Measurements from ENCODE around the gene PXN.
"Not testable (repeated sequence)": the region's sequence is repeated elsewhere in the genome, so short reads cannot be mapped to it uniquely, and the experiment has no call there.

PXN gene

DNA sequence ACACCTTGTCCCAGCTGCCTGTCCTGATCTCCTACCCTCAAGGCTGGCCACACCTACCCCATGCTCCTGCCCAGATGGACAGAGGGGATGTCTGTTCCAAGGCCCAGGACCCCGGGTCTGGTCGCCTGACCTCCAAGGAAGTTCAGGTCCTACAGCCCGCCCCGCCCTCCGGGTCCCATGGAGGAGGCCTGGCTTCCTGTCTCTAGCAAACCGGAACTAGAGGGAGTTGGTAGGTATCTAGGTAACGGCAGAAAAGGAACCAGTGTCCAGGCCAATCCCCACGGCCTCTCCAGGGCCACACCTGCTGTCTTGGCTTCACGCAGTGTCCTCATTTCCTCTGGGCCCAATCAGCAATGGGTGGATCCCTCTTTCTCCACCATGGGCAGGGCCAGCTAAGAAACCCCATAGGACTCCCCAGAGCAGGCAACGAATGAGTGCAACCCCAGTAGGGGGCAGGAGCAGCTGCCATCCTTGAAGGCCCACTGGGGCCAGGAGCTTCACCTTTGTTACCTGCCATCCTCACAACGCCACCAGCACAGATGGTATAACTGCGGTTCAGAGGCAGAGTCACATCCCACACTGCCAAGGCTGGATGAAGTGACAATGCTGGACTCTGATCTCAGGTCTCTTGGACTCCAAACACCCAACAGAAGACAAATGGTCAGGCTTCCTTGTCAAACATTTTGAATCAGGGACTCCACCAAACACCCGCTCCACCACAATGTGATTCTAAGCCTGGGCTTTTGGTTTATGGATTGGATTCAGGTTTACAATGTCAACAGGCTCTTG is 39.5 kb downstream of the PXN start:
- no peak for DNase-seq (ENCODE audit: low read depth)

- DNase-seq (ENCODE audit: low read depth) = no peak
Measured at GRCh38 chr12:120225200-120225558, 40.4 kb downstream of the PXN start.

DNA sequence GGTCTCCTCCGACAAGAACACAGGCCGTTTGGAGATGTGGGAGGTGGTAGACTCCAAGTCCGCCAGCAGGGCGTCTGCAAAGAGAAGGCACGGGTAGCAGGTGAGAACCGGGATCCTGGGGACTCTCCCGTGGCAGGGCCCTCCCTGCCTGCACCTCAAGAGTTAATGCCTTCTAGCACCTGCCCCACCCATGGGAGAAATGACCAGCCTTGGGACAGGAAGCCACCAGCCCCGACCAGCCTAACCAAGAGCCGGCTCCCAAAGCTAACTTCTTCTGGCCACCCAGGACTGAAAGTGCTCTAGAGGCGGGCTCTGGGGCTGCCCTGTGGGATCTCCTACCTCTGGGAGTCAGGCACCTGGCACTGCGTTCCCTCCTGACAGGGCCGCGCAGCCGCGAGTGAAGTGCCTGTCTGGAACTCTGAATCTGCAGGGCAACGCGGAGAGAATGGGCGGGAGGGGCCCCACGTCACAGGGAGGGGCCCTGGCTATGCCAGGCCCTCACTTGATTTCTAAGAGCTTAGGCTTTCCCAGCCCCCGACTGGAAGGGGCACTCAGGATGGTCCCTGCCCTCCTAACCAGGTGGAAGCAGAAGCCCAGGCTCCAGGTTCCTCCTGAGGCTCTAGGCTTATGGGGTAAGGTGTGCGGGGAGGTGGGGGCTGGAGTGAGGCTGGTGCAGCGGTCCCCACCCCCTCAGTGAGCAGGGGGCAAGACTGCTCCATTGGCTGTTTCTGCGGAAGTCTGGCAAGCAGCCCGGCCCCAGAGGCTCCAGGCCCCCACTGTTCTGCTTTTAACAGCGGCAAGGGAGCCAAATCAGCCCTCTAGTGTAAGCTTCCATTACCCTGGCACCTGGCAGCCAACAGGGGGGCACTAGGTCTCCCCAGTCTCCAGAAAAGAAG is 41.0 kb downstream of the PXN start:
- no peak for DNase-seq (ENCODE audit: low read depth)

DNA sequence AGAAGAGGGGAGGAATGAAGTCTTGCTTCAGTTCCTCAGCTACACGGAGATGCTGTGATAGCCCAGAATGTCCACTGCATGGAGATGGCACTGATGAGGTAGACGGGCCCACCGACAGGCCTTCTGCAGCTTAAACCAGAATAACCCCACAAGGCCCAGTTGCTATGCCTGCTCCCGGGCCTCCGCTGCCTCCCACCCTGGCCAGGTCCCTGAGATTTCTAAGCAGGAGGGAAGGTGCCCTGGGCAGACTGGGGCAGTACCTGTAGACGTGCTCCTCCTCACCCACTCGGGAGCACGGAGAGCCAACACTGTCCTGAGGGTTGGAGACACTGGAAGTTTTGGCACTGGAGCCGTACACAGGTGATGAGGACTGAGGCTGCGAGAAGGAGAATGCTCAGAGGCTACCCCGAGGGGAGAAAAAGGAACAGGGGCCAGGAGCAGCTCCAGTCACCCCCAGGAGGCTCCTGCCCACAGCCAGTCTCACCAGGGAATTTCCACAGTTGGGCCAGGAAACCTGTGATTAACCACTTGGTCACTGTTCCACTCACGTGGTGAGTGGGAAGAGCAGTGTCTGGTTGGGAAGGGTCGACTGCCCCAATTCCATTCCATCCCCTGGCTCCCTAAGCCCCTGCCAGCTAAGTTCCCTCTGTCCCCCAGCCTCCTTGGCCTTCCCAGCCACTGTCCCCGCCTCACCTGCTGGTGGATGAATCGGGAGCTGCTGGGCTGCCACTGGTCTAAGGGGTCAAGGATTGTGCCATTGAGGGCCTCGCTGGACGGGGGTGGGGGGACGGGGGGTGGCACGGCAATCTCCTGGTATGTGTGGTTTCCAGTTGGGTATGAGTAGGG is 41.8 kb downstream of the PXN start:
- no peak for DNase-seq (ENCODE audit: low read depth)

DNA sequence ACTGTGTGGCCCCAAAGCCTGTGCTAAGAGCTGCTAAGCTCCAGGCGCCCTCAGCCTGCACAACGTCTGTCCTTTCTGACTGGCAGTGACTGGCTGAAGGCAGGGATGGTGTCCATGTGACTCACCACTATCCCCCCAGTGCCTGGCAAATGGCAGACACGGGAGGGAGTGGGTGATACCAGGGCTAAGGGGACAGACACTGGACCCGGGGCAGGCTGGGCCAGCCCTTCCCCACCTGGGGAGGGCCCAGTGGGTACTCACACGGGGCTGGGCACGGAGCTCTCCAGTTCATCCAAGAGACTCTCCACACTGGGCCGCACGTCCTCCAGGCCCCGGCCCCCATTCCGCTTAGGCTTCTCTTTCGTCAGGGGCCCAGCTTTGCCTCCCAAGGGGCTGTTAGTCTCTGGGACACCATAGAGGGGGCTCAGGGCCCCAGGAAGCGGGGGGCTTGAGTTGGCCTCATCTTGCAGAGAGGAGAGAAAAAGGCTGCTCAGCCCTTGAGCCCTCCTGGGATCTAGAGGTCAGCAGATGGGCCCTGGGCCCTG is 43.2 kb downstream of the PXN start:
- DNase-seq (ENCODE audit: low read depth) = no peak

GRCh38 chr12:120221576-120221900 is 44.0 kb downstream of the PXN start:
- no peak for DNase-seq (ENCODE audit: low read depth)

- no peak for DNase-seq (ENCODE audit: low read depth)
Measured at GRCh38 chr12:120220838-120221575, 44.5 kb downstream of the PXN start.

DNA sequence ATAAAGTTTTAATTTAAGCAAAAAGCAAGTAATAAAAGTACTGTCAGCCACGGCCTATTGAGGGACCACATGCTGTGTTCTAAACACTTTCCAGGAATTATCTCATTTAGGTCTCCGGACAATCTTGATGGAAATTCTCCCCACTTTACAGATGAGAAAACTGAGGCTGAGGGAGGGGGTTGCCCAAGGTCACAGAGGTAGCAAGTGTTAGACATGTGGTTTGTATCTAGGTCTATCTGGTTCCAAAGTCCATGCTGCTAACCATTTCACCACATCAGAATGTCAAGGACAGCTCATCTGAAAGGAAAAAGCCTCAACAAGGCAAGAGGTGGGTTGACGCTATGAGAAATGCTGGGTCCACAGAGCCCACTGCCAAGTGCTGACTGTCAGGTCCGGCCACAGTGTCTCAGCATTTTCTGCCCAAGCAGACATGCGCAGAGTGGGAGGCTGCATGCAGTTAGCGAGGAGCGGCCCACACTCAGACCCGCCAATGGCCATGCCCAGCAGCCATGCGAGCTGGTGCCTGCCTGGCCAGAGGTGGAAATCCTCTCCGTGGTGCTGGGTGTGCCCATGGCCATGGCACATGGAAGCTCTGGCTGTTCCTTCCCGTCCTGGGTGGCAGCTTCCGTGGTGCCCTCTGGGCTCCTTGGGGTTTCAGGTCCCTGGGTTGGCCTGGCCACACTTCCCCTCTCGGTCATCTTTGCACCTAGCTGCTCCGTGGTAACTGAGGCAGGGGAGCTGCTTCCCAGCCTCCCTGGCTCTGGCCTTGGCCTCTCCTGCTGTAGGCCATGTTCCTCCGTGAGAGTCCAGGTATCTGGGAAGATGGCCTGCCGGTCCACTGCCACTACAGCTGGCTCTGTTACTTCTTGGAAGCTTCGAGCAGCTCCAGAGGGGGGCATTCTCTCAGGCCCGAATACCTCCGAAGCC is 46.6 kb downstream of the PXN start:
- DNase-seq (ENCODE audit: low read depth) = no peak

GRCh38 chr12:120216742-120217605 is 48.6 kb downstream of the PXN start:
- DNase-seq (ENCODE audit: low read depth) = no peak

- DNase-seq (ENCODE audit: low read depth) = no peak
Measured at GRCh38 chr12:120215766-120216735, 49.5 kb downstream of the PXN start.

GRCh38 chr12:120215357-120215735 is 50.2 kb downstream of the PXN start:
- no peak for DNase-seq (ENCODE audit: low read depth)

DNA sequence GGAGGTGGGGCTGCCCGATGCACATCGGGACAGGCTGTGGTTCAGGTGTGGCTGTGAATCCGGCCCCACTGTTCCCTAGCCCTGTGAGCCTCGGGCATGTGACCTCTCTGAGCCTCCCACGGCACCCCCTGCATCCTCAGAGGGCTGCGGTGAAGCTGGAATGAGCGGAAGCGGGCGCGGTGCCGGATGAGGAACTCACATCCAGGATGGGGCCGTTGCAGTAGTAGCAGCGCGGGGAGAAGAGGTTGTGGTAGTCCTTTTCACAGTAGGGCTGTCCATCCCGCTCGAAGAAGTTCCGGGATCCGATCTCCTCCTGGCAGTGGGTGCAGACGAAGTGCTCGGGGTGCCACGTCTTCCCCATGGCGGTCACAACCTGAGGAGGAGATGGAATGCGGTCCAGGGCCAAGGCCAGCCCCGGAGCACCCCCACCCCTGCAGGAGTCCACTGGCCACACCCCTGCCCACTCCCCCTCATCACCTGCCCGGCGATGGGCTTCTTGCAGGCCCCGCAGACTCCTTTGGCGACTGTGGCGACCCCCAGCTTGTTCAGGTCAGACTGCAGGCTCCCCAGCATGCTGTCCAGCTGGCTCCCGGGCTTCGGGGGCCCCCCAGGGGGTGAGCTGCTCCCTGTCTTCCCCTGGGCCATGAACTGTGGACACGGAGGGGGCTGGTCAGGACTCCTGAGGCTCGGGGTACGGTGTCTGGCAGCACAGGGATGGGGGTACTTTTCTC is 50.7 kb downstream of the PXN start:
- no peak for DNase-seq (ENCODE audit: low read depth)

DNA sequence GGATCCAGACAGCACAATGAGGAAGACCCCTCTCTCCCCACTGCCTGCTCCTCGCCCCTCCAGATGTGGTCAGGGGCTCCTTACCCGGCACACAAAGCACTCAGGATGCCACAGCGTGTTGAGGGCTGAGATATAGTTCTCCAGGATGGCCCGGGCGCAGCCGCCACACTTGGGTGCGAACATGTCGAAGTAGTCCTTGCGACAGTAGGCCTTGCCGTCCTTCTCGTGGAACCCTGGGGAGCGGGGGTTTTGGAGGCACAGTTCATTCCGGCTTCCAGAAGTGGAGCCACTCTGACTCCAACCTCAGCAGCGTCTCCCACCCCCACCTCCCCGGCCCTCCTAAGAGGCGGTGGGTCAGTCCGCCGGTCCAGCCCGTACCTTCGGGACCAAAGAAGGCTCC is 51.8 kb downstream of the PXN start:
- no peak for DNase-seq (ENCODE audit: low read depth)

- DNase-seq (ENCODE audit: low read depth) = not testable (repeated sequence)
Measured at GRCh38 chr12:120213182-120213581, 52.3 kb downstream of the PXN start.

GRCh38 chr12:120212301-120212700 is 53.2 kb downstream of the PXN start:
- DNase-seq (ENCODE audit: low read depth) = no peak

DNA sequence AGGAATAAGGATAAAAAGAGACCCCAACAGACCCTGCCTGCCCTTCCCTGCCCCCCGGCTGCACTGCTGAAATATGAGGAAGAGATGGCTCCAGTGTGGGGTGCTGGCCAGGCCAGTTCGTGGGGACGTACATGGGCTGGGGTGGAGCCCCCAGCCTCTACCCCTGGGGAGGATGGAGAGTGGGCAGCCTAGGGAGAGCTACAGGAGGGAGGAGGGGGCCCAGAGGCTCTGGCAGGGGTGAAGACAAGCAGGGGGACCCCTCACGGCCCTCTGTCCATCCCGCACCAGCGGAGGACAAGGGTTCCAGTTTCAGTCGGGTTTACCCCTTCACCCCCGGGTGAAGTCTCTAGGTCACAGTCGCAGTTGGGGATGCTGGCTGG is 53.6 kb downstream of the PXN start:
- no peak for DNase-seq (ENCODE audit: low read depth)

GRCh38 chr12:120211243-120211903 is 54.2 kb downstream of the PXN start:
- no peak for DNase-seq (ENCODE audit: low read depth)

All from stimulated activated CD8-positive, alpha-beta memory T cell treated with anti-CD3 and anti-CD28 coated beads, Interleukin-12 subunit alpha, Interleukin-12 subunit beta, amount 100 ng/mL, for 4 hours (primary cell).